ENCODE results near the gene TNS4. TPM values are rescaled to one million over a fixed set of nuclear protein-coding genes. Genes with fewer than 3 reads are reported as not detected.

TNS4 gene
- total and polyA plus RNA-seq, 12 donors = 0.01 to 0.62 TPM; not detected in 10

DNA sequence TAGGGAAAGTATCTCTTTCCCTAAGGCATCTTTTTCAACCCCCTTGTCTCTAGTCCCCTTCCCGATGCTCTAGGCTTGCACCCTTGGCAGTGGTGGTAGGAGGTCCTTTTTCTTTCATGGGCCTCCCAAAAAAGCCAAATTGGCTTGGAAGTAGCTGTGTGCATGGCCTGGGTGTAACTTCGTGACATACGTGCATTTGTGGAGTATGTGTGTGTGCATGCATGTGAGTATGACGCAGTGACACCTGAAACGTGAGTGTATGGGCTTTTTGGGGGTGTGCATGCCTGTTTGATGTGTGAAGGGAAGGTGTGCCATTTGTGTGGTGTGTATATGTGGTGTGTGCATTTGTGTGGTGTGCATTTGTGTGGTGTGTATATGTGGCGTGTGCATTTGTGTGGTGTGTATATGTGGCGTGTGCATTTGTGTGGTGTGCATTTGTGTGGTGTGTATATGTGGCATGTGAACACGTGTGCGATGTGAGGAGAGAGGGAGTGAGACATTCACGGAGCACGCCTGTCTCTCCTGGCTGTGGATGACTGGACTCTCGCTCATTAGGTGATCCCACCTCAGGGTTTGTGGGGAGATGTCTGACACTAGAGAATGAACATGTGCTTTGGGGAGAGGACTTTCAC is 42.5 kb downstream of the TNS4 start:
- Histone ChIP-seq H3K36me3 (peaks cover 0 to 50% (median 11%) of the 10 kb centered on the region in 9 donors), H3K4me3 (no peak overlapping the region), H3K27me3 (no peaks in the 10 kb centered on the region), H3K4me1 (peaks cover 33 to 82% (median 50%) of the 10 kb centered on the region in 9 donors), H3K27ac (peak overlapping the region in 2 of 10 donors; percentile 20 to 62), H3K9me3 (no peaks in the 10 kb centered on the region)
- intact Hi-C loops (cut with DNase I) = no loop called here
- DNase-seq = no peak
- WGBS, 2 donors = 80 to 84% methylated on average over 12 of the region's 12 CpGs
- no peak for ATAC-seq
- TF ChIP-seq, protein P1, sequence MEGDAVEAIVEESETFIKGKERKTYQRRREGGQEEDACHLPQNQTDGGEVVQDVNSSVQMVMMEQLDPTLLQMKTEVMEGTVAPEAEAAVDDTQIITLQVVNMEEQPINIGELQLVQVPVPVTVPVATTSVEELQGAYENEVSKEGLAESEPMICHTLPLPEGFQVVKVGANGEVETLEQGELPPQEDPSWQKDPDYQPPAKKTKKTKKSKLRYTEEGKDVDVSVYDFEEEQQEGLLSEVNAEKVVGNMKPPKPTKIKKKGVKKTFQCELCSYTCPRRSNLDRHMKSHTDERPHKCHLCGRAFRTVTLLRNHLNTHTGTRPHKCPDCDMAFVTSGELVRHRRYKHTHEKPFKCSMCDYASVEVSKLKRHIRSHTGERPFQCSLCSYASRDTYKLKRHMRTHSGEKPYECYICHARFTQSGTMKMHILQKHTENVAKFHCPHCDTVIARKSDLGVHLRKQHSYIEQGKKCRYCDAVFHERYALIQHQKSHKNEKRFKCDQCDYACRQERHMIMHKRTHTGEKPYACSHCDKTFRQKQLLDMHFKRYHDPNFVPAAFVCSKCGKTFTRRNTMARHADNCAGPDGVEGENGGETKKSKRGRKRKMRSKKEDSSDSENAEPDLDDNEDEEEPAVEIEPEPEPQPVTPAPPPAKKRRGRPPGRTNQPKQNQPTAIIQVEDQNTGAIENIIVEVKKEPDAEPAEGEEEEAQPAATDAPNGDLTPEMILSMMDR (IDR thresholded peaks at IDR 0.05) = no peak

DNA sequence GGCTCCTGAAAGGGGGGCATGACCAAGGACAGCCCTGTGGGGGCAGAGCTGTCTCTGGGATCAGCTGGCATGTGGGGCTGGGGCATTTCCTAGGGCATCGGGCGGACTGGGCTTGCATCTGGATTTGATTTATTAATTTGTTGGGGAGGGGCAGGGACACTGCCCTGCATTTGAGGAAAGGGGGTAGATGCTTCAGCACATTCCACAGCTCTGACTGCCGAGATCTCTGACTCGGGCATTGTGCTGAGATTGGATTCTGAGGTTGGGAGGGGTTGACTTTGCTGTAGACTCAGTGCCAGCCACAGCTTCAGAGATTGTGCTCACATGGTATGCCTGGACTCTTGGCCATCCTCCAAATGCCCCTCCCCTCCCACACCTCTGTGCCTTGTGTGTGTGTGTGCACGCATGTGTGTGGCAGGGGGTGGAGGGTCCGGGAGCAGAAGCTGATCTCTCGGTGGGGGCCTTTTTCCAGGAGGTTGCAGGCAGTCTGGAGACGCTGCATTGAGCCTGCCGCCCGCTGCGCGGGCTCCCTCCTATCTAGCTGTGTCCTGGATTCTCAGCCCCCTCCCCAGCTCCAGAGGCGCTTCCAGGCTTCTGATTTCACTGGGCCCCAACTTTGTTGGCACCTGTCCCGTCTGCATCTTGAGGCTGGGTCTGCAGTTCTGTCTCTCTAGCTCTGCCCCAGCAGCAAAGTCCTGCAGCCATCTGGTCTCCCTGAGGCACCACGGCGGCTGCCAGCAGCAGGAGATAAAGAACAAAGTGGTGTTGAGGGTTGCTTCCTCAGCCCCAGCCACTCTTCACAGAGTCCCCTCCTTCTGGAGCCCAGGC is 43.2 kb downstream of the TNS4 start:
- intact Hi-C loops (cut with DNase I) = no loop called here
- TF ChIP-seq, protein P1 (IDR thresholded peaks at IDR 0.05) = no peak
- Histone ChIP-seq H3K36me3 (peaks cover 0 to 58% (median 16%) of the 10 kb centered on the region in 9 donors), H3K4me3 (no peak overlapping the region), H3K27me3 (no peaks in the 10 kb centered on the region), H3K27ac (peak overlapping the region in 4 of 10 donors; percentile 4 to 45 (median 27)), H3K4me1 (peaks cover 34 to 83% (median 51%) of the 10 kb centered on the region in 9 donors), H3K9me3 (no peaks in the 10 kb centered on the region)
- ATAC-seq = peak in 5 of 8 donors; percentile 3 to 55 (median 17)
- 34 to 46% methylated on average over 16 of the region's 16 CpGs for WGBS, 2 donors
- peak; percentile 38 to 62 for DNase-seq

DNA sequence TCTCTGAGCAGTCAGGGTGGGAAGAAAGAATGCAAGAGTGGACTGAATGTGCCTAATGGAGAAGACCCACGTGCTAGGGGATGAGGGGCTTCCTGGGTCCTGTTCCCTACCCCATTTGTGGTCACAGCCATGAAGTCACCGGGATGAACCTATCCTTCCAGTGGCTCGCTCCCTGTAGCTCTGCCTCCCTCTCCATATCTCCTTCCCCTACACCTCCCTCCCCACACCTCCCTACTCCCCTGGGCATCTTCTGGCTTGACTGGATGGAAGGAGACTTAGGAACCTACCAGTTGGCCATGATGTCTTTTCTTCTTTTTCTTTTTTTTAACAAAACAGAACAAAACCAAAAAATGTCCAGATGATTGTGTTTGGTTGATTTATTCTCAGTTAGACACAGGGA is 44.1 kb downstream of the TNS4 start:
- ATAC-seq = no peak
- peak overlapping the region in 6 of 10 donors; percentile 20 to 48 (median 38) for H3K27ac ChIP-seq
- peaks cover 29 to 82% (median 51%) of the 10 kb centered on the region in 9 donors for H3K4me1 ChIP-seq
- no peaks in the 10 kb centered on the region for H3K9me3 ChIP-seq
- WGBS, 2 donors = 84 to 87% methylated on average over 3 of the region's 3 CpGs
- H3K36me3 ChIP-seq = peaks cover 0 to 66% (median 20%) of the 10 kb centered on the region in 9 donors
- H3K4me3 ChIP-seq = no peak overlapping the region
- TF ChIP-seq, protein P1 (IDR thresholded peaks at IDR 0.05) = no peak
- intact Hi-C loops (cut with DNase I) = no loop called here
- DNase-seq = no peak
- H3K27me3 ChIP-seq = no peaks in the 10 kb centered on the region

DNA sequence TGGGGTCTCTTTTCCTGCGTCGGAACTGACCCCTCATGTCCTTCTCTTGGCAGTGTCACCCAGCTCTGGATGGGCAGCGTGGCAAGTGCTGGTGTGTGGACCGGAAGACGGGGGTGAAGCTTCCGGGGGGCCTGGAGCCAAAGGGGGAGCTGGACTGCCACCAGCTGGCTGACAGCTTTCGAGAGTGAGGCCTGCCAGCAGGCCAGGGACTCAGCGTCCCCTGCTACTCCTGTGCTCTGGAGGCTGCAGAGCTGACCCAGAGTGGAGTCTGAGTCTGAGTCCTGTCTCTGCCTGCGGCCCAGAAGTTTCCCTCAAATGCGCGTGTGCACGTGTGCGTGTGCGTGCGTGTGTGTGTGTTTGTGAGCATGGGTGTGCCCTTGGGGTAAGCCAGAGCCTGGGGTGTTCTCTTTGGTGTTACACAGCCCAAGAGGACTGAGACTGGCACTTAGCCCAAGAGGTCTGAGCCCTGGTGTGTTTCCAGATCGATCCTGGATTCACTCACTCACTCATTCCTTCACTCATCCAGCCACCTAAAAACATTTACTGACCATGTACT is 44.9 kb downstream of the TNS4 start:
- DNase-seq = peak in 1 of 2 donors; percentile 66
- peaks cover 0 to 74% (median 20%) of the 10 kb centered on the region in 9 donors for H3K36me3 ChIP-seq
- peak in 3 of 8 donors; percentile 5 to 26 (median 20) for ATAC-seq
- H3K4me1 ChIP-seq = peaks cover 25 to 82% (median 58%) of the 10 kb centered on the region in 9 donors
- H3K27ac ChIP-seq = peak overlapping the region in 7 of 10 donors; percentile 12 to 48 (median 32)
- no peaks in the 10 kb centered on the region for H3K9me3 ChIP-seq
- WGBS, 2 donors = 48 to 50% methylated on average over 16 of the region's 16 CpGs
- TF ChIP-seq, protein P1 (IDR thresholded peaks at IDR 0.05) = no peak
- intact Hi-C loops (cut with DNase I) = no loop called here
- H3K4me3 ChIP-seq = no peak overlapping the region
- no peaks in the 10 kb centered on the region for H3K27me3 ChIP-seq
